GM23338 (cell line): ENCODE measurements around the gene ADAP1. TPM values are rescaled to one million over a fixed set of nuclear protein-coding genes. Genes with fewer than 3 reads are reported as not detected.

Experiments
- ATAC-seq: fragments of 200-7000 bp; cut with Tn5 transposase; 3 replicates; pipeline ENCODE4 v1.9.1; 2020
- DNase-seq: peaks from one replicate; pipeline ENCODE4 v3.0.0-alpha.2; 2015; ENCODE audit warnings: low spot score
- H2AFZ ChIP-seq: fragments of 200-600 bp; sonication (generic); 2 replicates; pipeline ENCODE4 v1.8.0; 2016; ENCODE audit warnings: antibody characterized with exemption, mild to moderate bottlenecking, moderate library complexity
- H3F3A ChIP-seq: fragments of 200-600 bp; sonication (generic); replicated peaks from 2 replicates; pipeline ENCODE4 v1.8.0; 2017; ENCODE audit warnings: antibody characterized with exemption, mixed run types, low read depth
- H3K27ac ChIP-seq: fragments of 200-600 bp; sonication (generic); 2 replicates; pipeline ENCODE4 v1.6.1; 2016; ENCODE audit warnings: low read depth
- H3K27me3 ChIP-seq: fragments of 200-600 bp; sonication (generic); 2 replicates; pipeline ENCODE4 v1.8.0; 2016; ENCODE audit warnings: mild to moderate bottlenecking, mixed run types, moderate library complexity; ENCODE audit not compliant: insufficient read depth
- H3K36me3 ChIP-seq: fragments of 200-600 bp; sonication (generic); 2 replicates; pipeline ENCODE4 v1.8.0; 2016; ENCODE audit warnings: mild to moderate bottlenecking; ENCODE audit not compliant: insufficient read depth
- H3K4me1 ChIP-seq: fragments of 200-600 bp; sonication (generic); 2 replicates; pipeline ENCODE4 v1.8.0; 2016; ENCODE audit warnings: mild to moderate bottlenecking, moderate library complexity; ENCODE audit not compliant: insufficient read depth
- H3K4me2 ChIP-seq: fragments of 200-600 bp; sonication (generic); 2 replicates; pipeline ENCODE4 v1.7.1; 2017; ENCODE audit warnings: mixed run types
- H3K4me3 ChIP-seq: fragments of 200-600 bp; sonication (generic); 2 replicates; pipeline ENCODE4 v1.6.1; 2016; ENCODE audit warnings: mixed run types
- H3K79me2 ChIP-seq: fragments of 200-600 bp; sonication (generic); replicated peaks from 2 replicates; pipeline ENCODE4 v1.8.0; 2017; ENCODE audit warnings: mild to moderate bottlenecking; ENCODE audit not compliant: insufficient read depth
- H3K9me2 ChIP-seq: fragments of 200-600 bp; sonication (generic); 2 replicates; pipeline ENCODE4 v1.8.0; 2017; ENCODE audit not compliant: insufficient read depth
- H4K20me1 ChIP-seq: fragments of 200-600 bp; sonication (generic); replicated peaks from 2 replicates; pipeline ENCODE4 v1.8.0; 2017; ENCODE audit warnings: mild to moderate bottlenecking; ENCODE audit not compliant: insufficient read depth
- H3K27ac Mint-ChIP-seq: 2 replicates; pipeline ENCODE4 v1.8.0; 2020; ENCODE audit warnings: inconsistent platforms, mild to moderate bottlenecking, moderate library complexity, mixed read lengths
- H3K27me3 Mint-ChIP-seq: 3 replicates; pipeline ENCODE4 v1.8.0; 2022; ENCODE audit warnings: low read depth, mild to moderate bottlenecking, moderate library complexity, mixed read lengths, inconsistent platforms; ENCODE audit not compliant: insufficient read depth, poor library complexity
- H3K36me3 Mint-ChIP-seq: 3 replicates; pipeline ENCODE4 v1.8.0; 2021; ENCODE audit warnings: low read depth, mild to moderate bottlenecking, inconsistent platforms, moderate library complexity, mixed read lengths
- H3K4me1 Mint-ChIP-seq: 3 replicates; pipeline ENCODE4 v1.8.0; 2020; ENCODE audit warnings: mild to moderate bottlenecking, inconsistent platforms, mixed read lengths
- H3K4me3 Mint-ChIP-seq: 3 replicates; pipeline ENCODE4 v1.8.0; 2021; ENCODE audit warnings: moderate library complexity, mild to moderate bottlenecking, inconsistent platforms, mixed read lengths
- H3K9me3 Mint-ChIP-seq: 3 replicates; pipeline ENCODE4 v1.8.0; 2020; ENCODE audit warnings: moderate library complexity, mild to moderate bottlenecking, inconsistent platforms, mixed read lengths
- CREB1 ChIP-seq: fragments of 250-450 bp; sonication (Bioruptor Pico); IDR thresholded peaks from 2 replicates; pipeline ENCODE4 v1.5.0; 2020; ENCODE audit warnings: low read depth, mild to moderate bottlenecking, moderate library complexity
- NANOG ChIP-seq: IDR thresholded peaks from 2 replicates; pipeline ENCODE4 v1.6.1; 2016; ENCODE audit warnings: antibody characterized with exemption, borderline replicate concordance
- POLR2AphosphoS5 ChIP-seq: IDR thresholded peaks from 2 replicates; pipeline ENCODE4 v1.6.1; 2016; ENCODE audit warnings: antibody characterized with exemption, low read depth
- ZNF331 ChIP-seq: fragments of 250-450 bp; sonication (Bioruptor Pico); IDR thresholded peaks from 2 replicates; pipeline ENCODE4 v1.5.0; 2020; ENCODE audit warnings: low read depth, mild to moderate bottlenecking, moderate library complexity
- polyA plus RNA-seq: library from polyadenylated mRNA; unstranded; fragments of >200 nt; fragmentation: Nextera tagmentation; extraction: Ambion mirVana; gene quantifications from 2 replicates; pipeline ENCODE4 v1.2.1, GENCODE V29; 2016
- total RNA-seq: library from RNA; depleted of rRNA; stranded (reverse); fragments of >200 nt; shearing (Covaris generic); gene quantifications from 2 replicates; pipeline ENCODE4 v1.2.3, GENCODE V29; 2014
- TF ChIP-seq, protein P1 (sequence below): fragments of 250-450 bp; sonication (Bioruptor Pico); IDR thresholded peaks from 2 replicates; pipeline ENCODE4 v1.5.0; 2020; ENCODE audit warnings: mild to moderate bottlenecking, moderate library complexity
- TF ChIP-seq, protein P2 (sequence below): IDR thresholded peaks from one replicate; pipeline ENCODE4 v1.6.1; 2018; ENCODE audit warnings: antibody characterized with exemption; ENCODE audit not compliant: unreplicated experiment

Gene ADAP1
- total and polyA plus RNA-seq, 2 experiments from 2014 or later, result 2.2 to 9.6 TPM

DNA sequence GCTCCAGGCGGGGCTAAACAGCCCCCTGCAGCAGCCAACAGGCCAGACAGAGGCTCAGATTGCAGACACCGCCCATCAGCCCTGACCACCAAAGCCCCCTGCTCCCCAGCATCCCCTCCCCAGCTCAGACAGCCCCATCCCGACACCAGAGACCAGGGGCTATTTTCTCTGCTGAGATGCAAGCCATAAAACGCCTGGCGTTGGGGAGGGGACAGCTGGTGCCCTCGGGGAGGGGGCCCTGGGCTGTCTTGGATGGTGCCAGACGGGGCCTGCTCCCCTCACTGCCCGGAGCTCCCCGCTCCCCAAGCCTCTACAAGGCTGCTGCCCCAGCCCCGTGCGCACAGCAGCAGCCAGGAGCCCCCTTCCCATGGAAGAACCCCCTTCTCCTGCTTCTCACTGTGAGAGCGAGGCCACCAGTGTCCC is 46.3 kb downstream of the ADAP1 start (continued):
- TF ChIP-seq, protein P1, sequence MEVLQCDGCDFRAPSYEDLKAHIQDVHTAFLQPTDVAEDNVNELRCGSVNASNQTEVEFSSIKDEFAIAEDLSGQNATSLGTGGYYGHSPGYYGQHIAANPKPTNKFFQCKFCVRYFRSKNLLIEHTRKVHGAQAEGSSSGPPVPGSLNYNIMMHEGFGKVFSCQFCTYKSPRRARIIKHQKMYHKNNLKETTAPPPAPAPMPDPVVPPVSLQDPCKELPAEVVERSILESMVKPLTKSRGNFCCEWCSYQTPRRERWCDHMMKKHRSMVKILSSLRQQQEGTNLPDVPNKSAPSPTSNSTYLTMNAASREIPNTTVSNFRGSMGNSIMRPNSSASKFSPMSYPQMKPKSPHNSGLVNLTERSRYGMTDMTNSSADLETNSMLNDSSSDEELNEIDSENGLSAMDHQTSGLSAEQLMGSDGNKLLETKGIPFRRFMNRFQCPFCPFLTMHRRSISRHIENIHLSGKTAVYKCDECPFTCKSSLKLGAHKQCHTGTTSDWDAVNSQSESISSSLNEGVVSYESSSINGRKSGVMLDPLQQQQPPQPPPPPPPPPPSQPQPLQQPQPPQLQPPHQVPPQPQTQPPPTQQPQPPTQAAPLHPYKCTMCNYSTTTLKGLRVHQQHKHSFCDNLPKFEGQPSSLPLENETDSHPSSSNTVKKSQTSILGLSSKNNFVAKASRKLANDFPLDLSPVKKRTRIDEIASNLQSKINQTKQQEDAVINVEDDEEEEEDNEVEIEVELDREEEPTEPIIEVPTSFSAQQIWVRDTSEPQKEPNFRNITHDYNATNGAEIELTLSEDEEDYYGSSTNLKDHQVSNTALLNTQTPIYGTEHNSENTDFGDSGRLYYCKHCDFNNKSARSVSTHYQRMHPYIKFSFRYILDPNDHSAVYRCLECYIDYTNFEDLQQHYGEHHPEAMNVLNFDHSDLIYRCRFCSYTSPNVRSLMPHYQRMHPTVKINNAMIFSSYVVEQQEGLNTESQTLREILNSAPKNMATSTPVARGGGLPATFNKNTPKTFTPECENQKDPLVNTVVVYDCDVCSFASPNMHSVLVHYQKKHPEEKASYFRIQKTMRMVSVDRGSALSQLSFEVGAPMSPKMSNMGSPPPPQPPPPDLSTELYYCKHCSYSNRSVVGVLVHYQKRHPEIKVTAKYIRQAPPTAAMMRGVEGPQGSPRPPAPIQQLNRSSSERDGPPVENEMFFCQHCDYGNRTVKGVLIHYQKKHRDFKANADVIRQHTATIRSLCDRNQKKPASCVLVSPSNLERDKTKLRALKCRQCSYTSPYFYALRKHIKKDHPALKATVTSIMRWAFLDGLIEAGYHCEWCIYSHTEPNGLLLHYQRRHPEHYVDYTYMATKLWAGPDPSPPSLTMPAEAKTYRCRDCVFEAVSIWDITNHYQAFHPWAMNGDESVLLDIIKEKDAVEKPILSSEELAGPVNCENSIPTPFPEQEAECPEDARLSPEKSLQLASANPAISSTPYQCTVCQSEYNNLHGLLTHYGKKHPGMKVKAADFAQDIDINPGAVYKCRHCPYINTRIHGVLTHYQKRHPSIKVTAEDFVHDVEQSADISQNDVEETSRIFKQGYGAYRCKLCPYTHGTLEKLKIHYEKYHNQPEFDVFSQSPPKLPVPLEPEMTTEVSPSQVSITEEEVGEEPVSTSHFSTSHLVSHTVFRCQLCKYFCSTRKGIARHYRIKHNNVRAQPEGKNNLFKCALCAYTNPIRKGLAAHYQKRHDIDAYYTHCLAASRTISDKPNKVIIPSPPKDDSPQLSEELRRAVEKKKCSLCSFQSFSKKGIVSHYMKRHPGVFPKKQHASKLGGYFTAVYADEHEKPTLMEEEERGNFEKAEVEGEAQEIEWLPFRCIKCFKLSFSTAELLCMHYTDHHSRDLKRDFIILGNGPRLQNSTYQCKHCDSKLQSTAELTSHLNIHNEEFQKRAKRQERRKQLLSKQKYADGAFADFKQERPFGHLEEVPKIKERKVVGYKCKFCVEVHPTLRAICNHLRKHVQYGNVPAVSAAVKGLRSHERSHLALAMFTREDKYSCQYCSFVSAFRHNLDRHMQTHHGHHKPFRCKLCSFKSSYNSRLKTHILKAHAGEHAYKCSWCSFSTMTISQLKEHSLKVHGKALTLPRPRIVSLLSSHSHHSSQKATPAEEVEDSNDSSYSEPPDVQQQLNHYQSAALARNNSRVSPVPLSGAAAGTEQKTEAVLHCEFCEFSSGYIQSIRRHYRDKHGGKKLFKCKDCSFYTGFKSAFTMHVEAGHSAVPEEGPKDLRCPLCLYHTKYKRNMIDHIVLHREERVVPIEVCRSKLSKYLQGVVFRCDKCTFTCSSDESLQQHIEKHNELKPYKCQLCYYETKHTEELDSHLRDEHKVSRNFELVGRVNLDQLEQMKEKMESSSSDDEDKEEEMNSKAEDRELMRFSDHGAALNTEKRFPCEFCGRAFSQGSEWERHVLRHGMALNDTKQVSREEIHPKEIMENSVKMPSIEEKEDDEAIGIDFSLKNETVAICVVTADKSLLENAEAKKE (CRISPR knock-in tag), result no peak
- TF ChIP-seq CREB1 (CRISPR knock-in tag) (no peak), ZNF331 (CRISPR knock-in tag) (no peak)

DNA sequence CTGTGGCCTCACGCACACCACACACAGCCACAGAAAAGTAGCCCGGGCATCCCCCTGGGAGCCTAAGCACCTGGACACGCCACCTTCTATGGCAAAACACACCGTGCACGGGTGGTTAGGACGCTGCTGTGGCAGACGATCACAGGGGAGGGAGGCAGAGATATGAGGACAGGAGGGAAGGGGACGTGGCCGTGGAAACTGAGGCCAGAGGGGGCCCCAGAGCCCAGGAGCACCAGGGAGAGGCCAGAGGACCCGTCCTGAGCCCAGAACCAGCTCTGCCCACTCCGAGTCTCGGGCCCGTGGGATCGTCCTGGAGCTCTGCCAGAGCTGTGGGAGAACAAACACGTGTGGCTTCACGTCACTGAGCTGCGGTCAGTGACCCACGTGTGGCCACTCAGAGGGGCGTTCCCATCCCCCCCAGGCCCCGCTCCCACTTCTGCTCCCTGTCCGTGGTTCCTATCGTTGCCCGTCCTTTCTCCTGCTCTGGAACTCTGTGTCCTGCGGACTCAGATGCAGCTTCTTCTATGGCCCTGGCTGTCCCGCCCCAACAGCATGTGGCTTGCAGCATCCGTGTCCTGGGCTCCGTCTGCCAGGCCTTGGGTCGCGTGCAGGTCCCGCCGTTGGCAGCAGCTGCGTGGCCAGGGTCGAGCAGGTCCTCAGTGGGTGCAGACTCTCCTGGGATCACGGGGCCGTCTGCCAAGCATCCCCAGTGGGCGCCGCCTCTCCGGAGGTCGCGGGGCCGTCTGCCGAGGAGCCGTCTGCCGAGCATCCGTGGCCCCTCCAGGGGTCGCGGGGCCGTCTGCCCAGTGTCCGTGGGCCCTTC is 47.1 kb downstream of the ADAP1 start:
- H3K27ac Mint-ChIP-seq, result no peak overlapping the region
- DNase-seq, result no peak
- H3K4me1 Mint-ChIP-seq, result peaks cover 4% of the 10 kb centered on the region; the same call in 1 of the 3 replicates
- Histone ChIP-seq H3K9me2 (no peaks in the 10 kb centered on the region), H4K20me1 (no peaks in the 10 kb centered on the region), H3K79me2 (no peaks in the 10 kb centered on the region), H3K4me2 (no peak overlapping the region), H3K36me3 (no peaks in the 10 kb centered on the region), H3K4me1 (no peaks in the 10 kb centered on the region), H2AFZ (no peak overlapping the region), H3K4me3 (no peak overlapping the region), H3K27ac (no peak overlapping the region), H3K27me3 (peaks cover 8% of the 10 kb centered on the region), H3F3A (no peaks in the 10 kb centered on the region)
- H3K9me3 Mint-ChIP-seq, result no peaks in the 10 kb centered on the region
- H3K4me3 Mint-ChIP-seq, result no peak overlapping the region
- H3K27me3 Mint-ChIP-seq, result peaks cover 12% of the 10 kb centered on the region
- H3K36me3 Mint-ChIP-seq, result no peaks in the 10 kb centered on the region
- ATAC-seq, result no peak
- no peak for TF ChIP-seq NANOG
- no peak for TF ChIP-seq POLR2AphosphoS5
- TF ChIP-seq, protein P2, sequence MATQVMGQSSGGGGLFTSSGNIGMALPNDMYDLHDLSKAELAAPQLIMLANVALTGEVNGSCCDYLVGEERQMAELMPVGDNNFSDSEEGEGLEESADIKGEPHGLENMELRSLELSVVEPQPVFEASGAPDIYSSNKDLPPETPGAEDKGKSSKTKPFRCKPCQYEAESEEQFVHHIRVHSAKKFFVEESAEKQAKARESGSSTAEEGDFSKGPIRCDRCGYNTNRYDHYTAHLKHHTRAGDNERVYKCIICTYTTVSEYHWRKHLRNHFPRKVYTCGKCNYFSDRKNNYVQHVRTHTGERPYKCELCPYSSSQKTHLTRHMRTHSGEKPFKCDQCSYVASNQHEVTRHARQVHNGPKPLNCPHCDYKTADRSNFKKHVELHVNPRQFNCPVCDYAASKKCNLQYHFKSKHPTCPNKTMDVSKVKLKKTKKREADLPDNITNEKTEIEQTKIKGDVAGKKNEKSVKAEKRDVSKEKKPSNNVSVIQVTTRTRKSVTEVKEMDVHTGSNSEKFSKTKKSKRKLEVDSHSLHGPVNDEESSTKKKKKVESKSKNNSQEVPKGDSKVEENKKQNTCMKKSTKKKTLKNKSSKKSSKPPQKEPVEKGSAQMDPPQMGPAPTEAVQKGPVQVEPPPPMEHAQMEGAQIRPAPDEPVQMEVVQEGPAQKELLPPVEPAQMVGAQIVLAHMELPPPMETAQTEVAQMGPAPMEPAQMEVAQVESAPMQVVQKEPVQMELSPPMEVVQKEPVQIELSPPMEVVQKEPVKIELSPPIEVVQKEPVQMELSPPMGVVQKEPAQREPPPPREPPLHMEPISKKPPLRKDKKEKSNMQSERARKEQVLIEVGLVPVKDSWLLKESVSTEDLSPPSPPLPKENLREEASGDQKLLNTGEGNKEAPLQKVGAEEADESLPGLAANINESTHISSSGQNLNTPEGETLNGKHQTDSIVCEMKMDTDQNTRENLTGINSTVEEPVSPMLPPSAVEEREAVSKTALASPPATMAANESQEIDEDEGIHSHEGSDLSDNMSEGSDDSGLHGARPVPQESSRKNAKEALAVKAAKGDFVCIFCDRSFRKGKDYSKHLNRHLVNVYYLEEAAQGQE, result no peak
